OCI-LY3 (cell line): ENCODE measurements around the gene FAM228A.
"Not testable (repeated sequence)": the region's sequence is repeated elsewhere in the genome, so short reads cannot be mapped to it uniquely, and the experiment has no call there.

Source experiments
- H2AFZ ChIP-seq: fragments of 200-600, 300-600 bp; shearing (Covaris generic); 2 replicates; pipeline ENCODE4 v1.6.0; 2014; ENCODE audit warnings: antibody characterized with exemption, low read depth, low read length
- H3K27ac ChIP-seq: fragments of 200-600, 300-600 bp; sonication (generic); 2 replicates; pipeline ENCODE4 v1.5.1; 2014; ENCODE audit warnings: mild to moderate bottlenecking, low read length, moderate library complexity, mixed read lengths
- H3K27me3 ChIP-seq: fragments of 200-600, 300-600 bp; sonication (generic); 2 replicates; pipeline ENCODE4 v1.6.1; 2014; ENCODE audit warnings: low read depth, low read length, mixed read lengths
- H3K36me3 ChIP-seq: fragments of 200-600, 300-600 bp; sonication (generic); replicated peaks from 2 replicates; pipeline ENCODE3; 2014; ENCODE audit warnings: low read depth, low read length, mixed read lengths
- H3K4me1 ChIP-seq: fragments of 300-600, 200-600 bp; sonication (generic); 2 replicates; pipeline ENCODE4 v1.6.1; 2014; ENCODE audit warnings: low read length, mixed read lengths
- H3K4me2 ChIP-seq: fragments of 200-600, 300-600 bp; sonication (generic); 2 replicates; pipeline ENCODE4 v1.6.1; 2014; ENCODE audit warnings: low read length, mixed read lengths
- H3K4me3 ChIP-seq: fragments of 300-600, 200-600 bp; sonication (generic); 2 replicates; pipeline ENCODE4 v1.5.1; 2014; ENCODE audit warnings: antibody characterized with exemption, mild to moderate bottlenecking, low read length, moderate library complexity
- H3K79me2 ChIP-seq: fragments of 300-600, 200-600 bp; shearing (Covaris generic); 2 replicates; pipeline ENCODE4 v1.6.1; 2014; ENCODE audit warnings: mild to moderate bottlenecking, low read length, mixed read lengths
- H3K9ac ChIP-seq: fragments of 300-600, 200-600 bp; shearing (Covaris generic); 2 replicates; pipeline ENCODE4 v1.6.0; 2014; ENCODE audit warnings: mild to moderate bottlenecking, low read length, moderate library complexity
- H3K9me3 ChIP-seq: fragments of 200-600, 300-600 bp; shearing (Covaris generic); 2 replicates; pipeline ENCODE4 v1.6.1; 2014; ENCODE audit warnings: low read length, mixed read lengths; ENCODE audit not compliant: insufficient read depth
- H4K20me1 ChIP-seq: fragments of 200-600, 300-600 bp; sonication (generic); 2 replicates; pipeline ENCODE4 v1.6.1; 2016; ENCODE audit warnings: low read length, mixed read lengths; ENCODE audit not compliant: insufficient read depth
- EZH2phosphoT487 ChIP-seq: fragments of 200-600 bp; shearing (Covaris generic); IDR thresholded peaks from 2 replicates; pipeline ENCODE4 v1.6.1; 2018; ENCODE audit warnings: antibody characterized with exemption, mixed run types, low read depth
- TF ChIP-seq, protein P1 (sequence below): fragments of 200-600, 300-600 bp; sonication (generic); IDR thresholded peaks from 2 replicates; pipeline ENCODE4 v1.5.1; 2014; ENCODE audit warnings: antibody characterized with exemption, low read length, low read depth

The FAM228A gene

DNA sequence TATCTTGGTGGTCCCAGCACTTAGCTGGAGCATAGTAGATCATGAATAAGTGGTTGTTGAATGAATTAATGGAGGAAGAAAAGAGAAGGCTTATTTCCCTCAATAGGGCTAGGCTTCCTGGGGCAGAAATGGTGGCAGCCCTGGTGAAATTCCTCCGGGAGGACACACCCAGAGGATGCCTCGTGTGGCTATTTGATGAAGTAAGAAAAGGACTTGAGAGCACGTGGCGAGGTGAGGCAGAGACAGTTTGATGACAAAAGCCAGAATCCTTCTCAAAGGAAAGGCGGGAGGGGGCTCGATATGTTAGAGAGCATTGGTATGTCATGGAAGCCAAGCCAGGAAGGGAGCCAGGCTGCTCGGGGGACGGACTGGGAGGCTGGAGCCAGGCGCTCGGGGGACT is 14.7 kb downstream of the FAM228A start:
- Histone ChIP-seq H3K27ac (no peak overlapping the region), H2AFZ (no peak overlapping the region), H3K9ac (no peak overlapping the region), H3K27me3 (no peaks in the 10 kb centered on the region), H3K36me3 (no peaks in the 10 kb centered on the region), H3K79me2 (no peaks in the 10 kb centered on the region), H3K4me3 (no peak overlapping the region), H3K9me3 (no peaks in the 10 kb centered on the region), H3K4me1 (peaks cover 9% of the 10 kb centered on the region), H3K4me2 (no peak overlapping the region), H4K20me1 (no peaks in the 10 kb centered on the region)
- TF ChIP-seq, protein P1, sequence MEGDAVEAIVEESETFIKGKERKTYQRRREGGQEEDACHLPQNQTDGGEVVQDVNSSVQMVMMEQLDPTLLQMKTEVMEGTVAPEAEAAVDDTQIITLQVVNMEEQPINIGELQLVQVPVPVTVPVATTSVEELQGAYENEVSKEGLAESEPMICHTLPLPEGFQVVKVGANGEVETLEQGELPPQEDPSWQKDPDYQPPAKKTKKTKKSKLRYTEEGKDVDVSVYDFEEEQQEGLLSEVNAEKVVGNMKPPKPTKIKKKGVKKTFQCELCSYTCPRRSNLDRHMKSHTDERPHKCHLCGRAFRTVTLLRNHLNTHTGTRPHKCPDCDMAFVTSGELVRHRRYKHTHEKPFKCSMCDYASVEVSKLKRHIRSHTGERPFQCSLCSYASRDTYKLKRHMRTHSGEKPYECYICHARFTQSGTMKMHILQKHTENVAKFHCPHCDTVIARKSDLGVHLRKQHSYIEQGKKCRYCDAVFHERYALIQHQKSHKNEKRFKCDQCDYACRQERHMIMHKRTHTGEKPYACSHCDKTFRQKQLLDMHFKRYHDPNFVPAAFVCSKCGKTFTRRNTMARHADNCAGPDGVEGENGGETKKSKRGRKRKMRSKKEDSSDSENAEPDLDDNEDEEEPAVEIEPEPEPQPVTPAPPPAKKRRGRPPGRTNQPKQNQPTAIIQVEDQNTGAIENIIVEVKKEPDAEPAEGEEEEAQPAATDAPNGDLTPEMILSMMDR: no peak
- no peak for TF ChIP-seq EZH2phosphoT487

DNA sequence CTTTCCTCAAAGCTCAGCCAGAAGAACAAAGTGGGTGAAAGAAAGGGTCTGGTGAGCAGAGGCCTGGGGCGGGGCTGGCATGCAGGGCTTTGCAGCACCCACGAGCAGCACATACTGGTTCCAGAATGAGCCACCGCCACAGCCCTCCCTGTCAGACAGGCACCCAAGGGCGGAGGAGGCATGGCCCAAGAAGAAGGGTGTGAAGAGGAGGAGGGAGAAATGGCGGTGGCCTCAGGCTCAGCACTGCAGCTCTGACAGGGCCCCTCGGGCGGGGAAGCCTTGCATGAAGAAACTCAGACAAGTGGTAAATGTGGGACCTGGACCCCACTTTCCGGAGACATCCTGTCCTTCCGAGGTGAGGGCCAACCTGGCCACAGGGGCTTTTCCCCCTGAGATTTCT is 15.7 kb downstream of the FAM228A start:
- no peaks in the 10 kb centered on the region for H4K20me1 ChIP-seq
- H3K36me3 ChIP-seq: no peaks in the 10 kb centered on the region
- no peaks in the 10 kb centered on the region for H3K9me3 ChIP-seq
- H2AFZ ChIP-seq: no peak overlapping the region
- TF ChIP-seq, protein P1: no peak
- TF ChIP-seq EZH2phosphoT487: no peak
- no peak overlapping the region for H3K4me3 ChIP-seq
- H3K27me3 ChIP-seq: no peaks in the 10 kb centered on the region
- no peaks in the 10 kb centered on the region for H3K79me2 ChIP-seq
- H3K27ac ChIP-seq: no peak overlapping the region
- H3K4me1 ChIP-seq: peaks cover 9% of the 10 kb centered on the region
- no peak overlapping the region for H3K4me2 ChIP-seq
- no peak overlapping the region for H3K9ac ChIP-seq

DNA sequence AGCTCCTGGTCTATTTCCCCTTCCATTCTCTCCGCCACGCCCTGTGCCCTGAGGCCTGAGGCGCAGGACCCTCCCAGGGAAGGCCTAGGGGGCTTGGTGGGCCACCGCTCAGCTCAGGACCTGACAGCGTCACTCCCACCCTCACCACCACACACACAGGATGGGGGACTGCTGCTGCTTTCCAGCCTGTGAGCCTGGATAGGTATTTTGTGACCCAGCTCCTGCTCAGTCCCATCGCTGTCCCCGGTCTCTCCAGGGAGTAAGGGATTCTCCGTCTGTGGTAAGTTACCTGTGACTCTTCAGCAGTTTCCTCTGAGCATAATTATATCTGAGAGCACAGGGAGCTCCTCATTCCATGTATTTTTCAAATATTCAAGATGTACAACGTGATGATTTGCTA is 16.3 kb downstream of the FAM228A start:
- no peak for TF ChIP-seq EZH2phosphoT487
- TF ChIP-seq, protein P1: no peak
- H3K36me3 ChIP-seq: no peaks in the 10 kb centered on the region
- no peaks in the 10 kb centered on the region for H3K27me3 ChIP-seq
- H3K9ac ChIP-seq: no peak overlapping the region
- H3K4me2 ChIP-seq: no peak overlapping the region
- no peak overlapping the region for H2AFZ ChIP-seq
- H3K27ac ChIP-seq: no peak overlapping the region
- no peak overlapping the region for H3K4me3 ChIP-seq
- H3K79me2 ChIP-seq: no peaks in the 10 kb centered on the region
- no peaks in the 10 kb centered on the region for H4K20me1 ChIP-seq
- no peaks in the 10 kb centered on the region for H3K9me3 ChIP-seq
- H3K4me1 ChIP-seq: peaks cover 9% of the 10 kb centered on the region

DNA sequence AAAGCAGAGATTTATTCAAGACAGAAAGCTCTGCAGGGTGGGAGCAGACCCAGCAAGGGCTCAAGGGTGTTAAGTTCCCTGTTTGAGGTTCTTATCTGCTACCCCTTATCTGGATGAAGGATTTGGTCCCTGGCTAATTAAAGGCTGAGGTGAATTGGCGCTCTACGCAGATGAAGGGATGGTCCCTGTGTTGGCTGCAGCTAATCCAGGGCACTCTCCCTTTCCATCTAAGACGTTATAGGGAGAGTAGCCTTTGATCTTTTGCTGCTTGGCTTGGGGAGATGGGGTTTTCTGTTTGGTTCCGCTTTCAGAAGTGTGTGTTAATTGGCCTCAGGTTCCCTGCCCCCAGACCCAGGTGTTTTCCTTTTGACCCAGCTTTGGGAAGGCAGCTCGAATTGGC is 17.0 kb downstream of the FAM228A start:
- Histone ChIP-seq H3K27ac (no peak overlapping the region), H2AFZ (no peak overlapping the region), H3K79me2 (no peaks in the 10 kb centered on the region), H4K20me1 (no peaks in the 10 kb centered on the region), H3K36me3 (no peaks in the 10 kb centered on the region), H3K27me3 (no peaks in the 10 kb centered on the region), H3K9ac (no peak overlapping the region), H3K4me2 (peak overlapping the region; percentile 9; the same call in 1 of the 2 replicates), H3K9me3 (no peaks in the 10 kb centered on the region), H3K4me3 (no peak overlapping the region), H3K4me1 (peaks cover 9% of the 10 kb centered on the region)
- TF ChIP-seq, protein P1: no peak
- no peak for TF ChIP-seq EZH2phosphoT487

DNA sequence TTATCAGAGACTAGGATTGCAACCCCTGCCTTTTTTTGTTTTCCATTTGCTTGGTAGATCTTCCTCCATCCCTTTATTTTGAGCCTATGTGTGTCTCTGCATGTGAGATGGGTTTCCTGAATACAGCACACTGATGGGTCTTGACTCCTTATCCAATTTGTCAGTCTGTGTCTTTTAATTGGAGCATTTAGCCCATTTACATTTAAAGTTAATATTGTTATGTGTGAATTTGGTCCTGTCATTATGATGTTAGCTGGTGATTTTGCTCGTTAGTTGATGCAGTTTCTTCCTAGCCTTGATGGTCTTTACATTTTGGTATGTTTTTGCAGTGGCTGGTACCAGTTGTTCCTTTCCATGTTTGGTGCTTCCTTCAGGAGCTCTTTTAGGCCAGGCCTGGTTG is 22.4 kb downstream of the FAM228A start:
- not testable (repeated sequence) for H3K4me3 ChIP-seq, H3K4me2 ChIP-seq

More for the DNA sequence above, 22.4 kb downstream of the FAM228A start:
- not testable (repeated sequence) for H3K4me1 ChIP-seq, H2AFZ ChIP-seq, H3K36me3 ChIP-seq, H3K9ac ChIP-seq, H3K9me3 ChIP-seq, H3K27ac ChIP-seq, H4K20me1 ChIP-seq, H3K79me2 ChIP-seq, H3K27me3 ChIP-seq
